ENCODE results near the gene YBX3.
A peak's percentile ranks its signal among the peaks of the same experiment; 100 is the strongest.

Gene YBX3

DNA sequence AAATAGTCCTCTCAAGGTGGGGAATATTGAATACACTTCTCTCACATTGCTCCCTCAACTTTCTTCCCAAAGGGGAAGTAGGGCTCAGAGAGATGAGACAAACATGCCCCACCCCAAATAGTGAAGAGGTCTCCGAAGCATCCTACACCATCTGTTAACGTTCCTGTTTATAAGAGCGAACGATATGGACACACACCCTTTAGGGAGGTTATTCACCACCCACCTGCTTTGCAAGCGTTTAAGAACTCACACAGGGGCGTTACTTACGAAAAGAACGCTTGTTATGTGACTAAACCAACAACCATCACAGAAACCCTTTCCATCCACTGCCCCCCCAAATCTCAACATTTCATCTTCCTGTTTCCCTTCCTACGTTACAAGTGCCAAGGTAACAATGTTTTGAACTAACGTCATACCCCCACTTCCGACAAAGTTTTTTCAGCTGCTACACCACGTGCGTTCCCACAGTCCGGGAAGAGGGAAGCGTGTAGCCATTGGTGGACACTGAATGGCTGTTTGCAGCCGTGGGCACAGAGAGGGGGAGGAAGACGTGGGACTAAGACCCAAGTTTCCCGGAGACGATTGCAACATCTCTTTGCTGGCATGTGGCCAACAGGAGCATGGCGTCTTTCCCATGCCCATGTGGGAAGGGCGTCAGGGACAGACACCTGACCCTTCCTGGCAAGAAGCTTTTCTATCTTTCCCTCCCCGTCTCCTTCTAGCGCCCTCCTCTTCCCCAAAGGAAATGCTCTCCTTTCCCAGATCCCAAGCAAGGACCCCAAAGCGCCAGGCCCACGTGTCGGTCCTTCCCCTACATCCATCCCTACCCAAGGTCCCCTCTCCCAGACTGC is 1.2 kb downstream of the YBX3 start:
- peak; percentile 71 for DNase-seq

DNA sequence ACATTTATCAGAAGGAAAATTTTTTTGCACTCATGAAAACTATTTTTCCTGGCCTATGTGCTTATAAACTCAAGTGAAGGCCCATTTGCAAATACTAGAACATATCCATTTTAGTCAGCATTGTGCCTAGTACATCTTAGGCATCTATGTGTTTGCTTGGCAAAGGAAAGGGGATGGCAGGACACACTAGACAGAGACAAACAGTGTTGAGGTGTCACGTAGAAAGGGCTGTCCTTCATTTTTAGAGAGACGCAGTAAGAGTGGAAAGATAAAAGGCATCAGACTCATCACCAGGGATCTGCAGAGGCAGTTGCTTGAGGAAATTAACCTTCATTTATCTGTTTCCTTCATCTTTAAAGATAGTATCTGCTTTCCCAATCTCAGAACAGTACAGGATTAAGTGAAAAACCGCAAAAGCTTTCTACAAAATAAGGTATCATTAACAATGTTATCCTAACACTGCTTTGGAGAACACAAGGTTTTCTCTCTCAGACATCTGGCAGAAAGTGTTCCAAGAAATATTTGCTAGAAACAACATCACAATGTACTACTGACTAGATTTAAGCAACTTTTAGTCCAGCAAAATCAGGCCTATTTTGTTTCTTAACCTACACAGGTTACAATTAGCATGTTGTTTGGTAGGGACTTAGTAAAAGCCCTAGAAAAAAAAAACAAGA is 2.0 kb downstream of the YBX3 start:
- DNase-seq: no peak

DNA sequence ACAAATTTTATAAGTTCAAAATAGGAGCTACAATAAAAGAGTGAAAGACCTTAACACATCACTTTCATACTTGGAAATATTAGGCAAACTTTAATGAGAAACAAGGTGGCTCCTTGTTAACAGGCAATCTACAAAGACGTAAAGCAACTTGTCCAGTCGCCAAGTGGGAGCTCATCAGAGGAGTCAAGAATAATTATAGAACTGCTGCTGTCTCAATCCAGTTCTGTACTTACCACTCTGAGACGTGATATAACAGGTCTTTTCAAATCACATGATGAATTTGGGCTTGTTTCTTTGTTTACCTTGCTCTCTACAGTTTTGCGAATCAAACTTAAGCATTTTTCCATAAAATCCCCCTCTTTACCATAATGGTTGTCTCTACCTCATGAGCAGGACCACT is 3.6 kb downstream of the YBX3 start:
- DNase-seq: peak; percentile 14

DNA sequence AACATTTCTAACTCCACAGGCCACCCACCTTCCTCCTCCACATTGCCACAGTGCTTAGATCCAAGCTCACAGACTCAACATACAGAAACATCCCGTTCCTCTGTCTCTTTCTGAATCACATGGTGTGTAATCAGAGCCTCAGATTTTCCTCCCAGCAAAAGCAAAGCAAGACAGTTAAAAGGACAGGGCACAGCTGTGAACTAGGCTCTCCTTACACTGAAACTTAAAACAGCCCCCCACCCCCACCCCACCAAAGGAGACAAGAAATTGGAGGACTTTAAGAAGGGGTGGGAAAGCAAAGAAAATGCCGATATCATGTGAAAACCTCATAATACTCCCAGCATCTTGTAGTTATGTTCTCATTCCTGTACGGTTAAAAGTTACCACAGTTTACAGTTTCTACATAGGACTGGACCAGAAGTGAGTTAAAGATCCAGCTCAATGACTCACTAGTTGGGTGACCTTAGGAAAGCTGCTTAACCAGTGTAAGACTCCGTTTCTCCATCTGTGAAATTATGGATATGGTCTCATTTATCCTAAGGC is 4.8 kb downstream of the YBX3 start:
- DNase-seq: no peak

DNA sequence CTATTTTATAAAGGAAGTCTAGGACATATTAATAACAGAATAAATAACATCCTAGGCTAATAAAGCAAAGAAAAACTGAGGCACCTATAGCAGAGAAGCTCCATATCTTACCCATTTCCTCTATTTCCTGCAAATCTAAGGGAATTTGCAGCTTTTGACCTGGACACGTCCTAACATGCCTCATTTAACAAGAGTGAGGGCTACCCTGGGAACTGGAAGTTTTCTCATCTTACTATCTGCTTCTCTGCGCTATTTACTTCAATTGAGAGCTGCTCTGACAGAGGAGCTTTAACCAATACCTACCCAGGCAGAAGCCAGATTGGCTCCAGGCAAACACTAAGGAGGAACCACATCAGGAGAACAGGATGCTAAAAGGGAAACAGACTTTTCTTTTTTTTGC is 5.7 kb downstream of the YBX3 start:
- DNase-seq: no peak

DNA sequence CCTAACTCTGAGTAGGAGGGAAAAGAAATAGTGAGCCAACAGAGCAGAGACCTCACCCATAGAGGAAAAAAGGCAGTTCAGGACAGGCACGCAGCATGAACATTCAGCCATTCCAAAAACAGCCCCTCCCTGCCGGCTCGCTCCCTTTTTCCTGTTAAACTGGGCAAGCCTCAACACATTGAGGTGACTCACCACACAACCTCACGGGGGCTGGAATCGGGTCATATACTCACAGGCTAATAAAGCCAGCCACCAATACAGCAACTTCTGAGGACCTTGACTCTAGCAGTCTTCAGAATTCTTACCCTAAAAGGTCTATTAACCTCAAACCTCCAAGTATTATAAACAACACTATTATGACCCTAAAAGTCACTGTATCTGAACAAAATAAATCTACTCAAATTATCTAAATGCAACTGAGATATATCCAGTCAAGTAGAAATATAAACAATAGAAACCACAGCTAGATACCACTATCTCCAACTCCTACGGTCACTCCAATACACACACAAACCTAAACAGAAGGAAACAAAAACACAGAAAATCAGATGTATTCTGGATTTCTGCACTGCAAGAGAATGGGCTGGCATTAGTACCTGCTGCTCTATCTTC is 6.3 kb downstream of the YBX3 start:
- peak; percentile 55 for DNase-seq

DNA sequence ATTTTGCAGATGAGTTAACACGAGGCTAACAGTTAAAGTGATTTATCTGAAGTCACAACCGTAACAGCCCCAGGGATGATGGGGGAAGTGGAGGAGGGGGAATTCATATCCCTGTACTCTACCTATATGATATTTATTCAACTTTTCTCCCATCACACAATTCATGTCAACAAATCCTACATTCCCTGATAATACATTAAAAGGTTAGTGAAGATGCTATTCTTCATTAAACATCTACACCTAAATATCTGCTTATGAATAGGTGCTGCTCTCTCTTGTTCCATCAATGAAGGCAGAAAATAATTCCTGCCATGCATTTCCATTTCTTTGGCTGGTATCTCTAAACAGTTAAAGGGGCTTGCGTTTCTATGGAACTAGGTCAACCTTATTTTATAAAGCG is 6.8 kb downstream of the YBX3 start:
- DNase-seq: no peak

DNA sequence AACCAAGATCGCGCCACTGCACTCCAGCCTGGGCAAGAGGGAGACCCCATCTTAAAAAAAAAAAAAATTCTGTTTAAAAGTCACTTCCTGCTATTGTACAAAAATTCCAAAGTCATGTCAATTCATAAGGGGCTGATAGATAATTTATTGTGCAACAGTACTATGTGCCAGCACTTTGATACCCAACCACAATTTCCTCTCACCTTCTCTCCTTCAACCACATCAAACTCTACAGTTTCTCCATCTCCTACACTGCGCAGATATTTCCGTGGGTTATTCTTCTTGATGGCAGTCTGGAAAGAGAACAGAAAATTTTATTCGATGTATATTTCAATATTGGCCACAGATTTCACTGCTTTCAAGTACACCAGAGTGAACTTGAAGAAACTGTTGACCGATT is 7.6 kb downstream of the YBX3 start:
- DNase-seq: no peak

DNA sequence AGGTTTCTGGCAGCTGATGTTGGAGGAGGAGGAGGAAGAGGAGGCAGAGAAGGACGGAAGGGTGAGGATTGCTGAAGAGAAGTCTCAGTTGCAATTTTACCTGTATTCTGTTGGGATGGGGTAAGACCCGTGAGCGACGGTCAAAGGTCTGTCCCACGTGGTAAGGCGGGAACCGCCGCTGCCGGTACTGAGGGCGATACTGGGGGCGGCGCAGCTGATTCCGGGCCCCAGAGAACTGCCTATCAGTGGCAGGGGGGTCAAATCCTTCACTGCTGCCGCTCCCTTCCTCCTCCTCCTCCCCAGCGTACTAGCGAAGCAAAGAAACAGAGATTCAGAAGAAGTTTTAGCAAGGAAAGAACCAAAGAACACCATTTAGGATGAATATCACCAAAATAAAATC is 13.3 kb downstream of the YBX3 start:
- DNase-seq: no peak

DNA sequence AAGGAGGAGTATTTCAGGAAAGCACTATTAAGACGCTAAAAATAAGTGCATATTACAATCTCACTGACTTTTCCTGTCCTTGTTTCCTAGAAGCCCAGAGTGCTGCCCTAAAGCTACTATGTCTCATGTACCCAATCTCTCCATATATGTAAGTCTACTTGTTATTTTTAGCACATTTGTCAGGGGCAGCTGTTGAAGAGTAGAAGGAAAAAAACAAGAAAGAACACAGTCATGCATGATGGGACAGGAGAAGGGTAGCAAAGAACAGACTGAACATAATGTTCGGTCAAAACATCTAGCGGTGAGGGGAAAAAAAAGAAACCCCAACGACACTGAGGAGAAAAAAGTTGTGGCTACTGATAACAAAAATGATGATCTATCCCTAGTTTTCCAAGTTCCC is 14.3 kb downstream of the YBX3 start:
- DNase-seq: no peak

DNA sequence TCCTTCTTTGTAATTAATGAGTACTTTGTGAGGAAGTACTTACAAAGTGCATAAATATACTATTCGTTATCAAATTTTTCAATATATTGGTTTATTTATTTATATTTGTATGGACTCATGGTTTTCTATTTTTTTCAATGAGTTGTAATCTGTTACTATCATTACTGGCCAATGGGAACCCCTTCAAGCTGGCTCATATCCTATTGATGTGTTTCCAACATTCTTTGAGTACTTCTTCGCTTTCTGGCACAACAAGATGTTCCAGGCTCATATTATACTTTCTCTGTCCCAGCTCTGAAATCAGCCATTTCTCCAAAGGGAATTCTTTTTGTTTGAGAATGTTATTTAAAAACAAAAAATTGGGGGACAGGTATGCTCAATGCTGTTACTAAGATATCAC is 17.5 kb downstream of the YBX3 start:
- no peak for DNase-seq

DNA sequence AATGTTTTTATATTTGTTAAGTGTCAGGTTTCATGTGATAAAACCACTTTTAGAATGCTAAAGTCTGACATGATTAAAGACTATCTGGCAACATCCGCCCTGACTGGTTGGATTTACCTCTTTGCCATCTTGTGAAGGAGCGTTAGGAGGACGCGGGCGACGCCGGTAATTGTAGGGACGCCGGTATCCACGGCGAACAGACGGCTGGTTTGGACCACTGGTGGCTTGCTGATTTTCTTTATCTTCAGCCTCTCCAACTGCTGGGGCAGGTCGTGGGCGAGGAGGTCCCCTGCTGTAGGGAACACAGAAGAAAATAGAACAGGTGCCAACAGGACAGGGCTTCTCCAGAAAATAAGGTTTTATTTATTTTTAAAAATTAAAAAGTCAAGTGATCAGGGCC is 21.3 kb downstream of the YBX3 start:
- no peak for DNase-seq

DNA sequence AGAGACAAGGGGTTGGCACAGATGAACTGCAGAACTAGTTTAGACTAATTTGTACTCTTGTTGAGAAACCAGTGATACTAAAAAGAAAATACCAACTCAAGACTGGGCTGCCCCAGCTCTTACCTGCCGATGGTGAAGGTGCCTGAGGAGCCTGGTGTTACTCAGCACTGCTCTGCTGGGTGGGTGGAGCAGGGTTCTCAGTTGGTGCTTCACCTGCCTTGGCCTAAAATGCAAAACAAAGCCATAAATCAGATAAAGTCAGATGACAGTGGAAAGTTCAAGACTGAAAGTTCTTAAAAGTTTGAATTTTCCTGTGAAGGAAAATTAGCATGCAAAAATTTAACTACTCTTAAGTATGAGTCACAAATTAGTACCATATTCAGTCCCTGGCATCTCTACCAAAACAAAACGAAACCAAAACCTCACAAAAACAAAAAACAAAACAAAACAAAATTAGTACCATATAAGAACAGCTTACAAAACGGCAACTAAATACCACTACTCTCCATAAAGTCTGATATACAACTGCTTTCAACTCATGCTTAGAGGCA is 21.9 kb downstream of the YBX3 start:
- no peak for DNase-seq

DNA sequence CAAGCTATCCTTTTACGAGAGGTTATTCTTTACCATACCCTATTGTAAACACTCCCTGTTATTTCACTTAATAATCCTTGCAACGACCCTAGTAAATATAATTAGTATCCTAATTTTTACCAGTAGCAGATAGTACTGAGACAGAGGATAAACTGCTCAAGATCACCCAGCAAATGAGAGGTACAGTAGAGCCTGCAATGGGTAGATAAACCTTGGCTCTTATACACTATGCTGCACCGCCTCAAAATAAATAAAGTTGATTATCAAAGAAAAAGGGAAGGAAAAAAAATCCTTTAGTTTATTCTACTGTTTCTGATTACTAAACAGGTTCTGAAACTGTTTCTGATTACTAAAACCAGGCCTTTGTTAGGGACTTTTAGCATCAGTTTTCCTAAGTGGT is 22.5 kb downstream of the YBX3 start:
- no peak for DNase-seq

DNA sequence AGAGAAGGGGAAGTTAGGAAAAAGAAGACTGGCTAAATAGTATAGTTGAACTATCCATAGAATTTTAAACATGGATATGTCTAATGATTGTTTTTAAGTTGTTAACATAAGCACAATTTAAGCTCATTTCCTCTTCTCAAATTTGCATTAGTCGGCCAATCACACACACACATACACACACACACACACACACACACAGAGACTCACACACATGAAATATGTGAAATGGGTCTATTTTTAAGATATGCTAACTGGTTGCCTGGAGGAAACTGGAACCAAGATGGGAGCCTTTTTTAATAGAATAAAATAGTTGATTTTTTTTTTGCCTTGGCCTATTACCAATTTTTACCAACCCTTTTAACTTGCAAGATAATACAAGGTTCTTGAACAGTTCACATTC is 25.3 kb downstream of the YBX3 start:
- DNase-seq: no peak

DNA sequence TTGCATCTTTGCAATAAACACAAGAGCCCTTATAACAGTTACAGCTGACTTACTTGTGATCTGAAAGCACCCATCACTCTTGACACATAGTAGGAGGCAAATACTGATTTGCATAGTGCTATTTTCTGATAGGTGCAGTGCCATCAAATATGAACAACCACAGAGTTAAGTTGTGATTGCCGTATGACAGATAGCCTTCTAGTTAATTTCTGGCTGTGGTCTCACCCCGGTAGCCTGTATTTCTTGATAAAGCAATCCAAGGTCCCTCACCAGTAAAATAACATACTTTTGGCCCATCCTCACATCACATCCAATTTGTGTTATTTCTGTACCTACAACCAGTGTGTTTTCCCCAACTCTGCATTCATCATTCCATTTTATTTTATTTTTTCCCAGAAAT is 26.0 kb downstream of the YBX3 start:
- no peak for DNase-seq

DNA sequence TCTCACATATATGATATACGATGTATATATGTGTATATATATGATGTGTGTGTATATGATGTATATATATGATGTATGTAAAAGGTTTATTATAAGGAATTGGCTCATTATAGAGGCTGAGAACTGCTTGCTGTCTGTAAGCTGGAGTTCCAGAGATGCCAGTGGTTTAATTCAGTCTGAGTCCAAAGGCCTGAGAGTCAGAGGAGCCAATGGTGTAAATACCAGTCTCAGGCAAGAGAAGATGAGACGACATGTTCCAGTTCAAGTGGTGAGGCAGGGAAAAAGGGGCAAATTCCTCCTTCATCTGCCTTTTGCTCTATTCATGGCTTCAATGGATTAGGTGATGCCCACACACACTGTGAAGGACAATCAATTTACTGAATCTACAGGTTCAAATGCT is 32.2 kb downstream of the YBX3 start:
- DNase-seq: no peak

DNA sequence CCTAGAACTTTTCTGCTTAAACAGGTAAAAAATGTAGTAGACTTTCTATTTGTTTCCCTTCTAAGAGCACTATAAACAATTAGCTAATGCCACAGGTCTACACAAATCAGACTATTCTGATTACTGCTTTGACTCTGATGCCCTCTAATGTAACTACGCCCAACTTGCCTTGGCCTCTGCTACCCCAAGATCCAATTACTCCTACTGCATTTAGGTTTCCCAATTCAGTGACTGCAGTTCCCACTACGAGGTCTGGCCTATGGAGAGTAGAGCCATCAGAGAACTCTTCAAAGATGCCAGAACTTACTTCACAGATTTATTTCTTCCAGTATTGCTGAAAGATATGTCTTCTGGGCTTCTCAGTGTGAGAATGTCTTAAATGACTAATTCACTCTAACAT is 34.0 kb downstream of the YBX3 start:
- no peak for DNase-seq

DNA sequence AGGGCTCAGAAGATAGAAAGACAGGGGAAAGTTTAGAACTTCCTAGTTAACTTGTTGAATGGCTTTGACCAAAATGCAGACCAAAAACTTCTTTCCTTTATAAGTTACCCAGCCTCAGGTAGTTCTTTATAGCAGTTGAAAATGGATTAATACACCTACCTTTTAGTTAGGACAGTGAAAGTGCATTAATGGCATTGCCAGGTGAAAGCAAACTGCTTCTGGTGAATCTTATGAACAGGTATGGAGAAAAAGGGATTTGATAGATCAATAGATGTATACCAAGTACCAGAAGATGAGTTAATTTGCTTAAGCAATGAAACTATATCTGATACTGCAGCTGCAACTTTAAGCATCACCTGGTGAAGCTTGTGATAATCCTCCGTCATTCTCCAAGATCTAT is 35.1 kb downstream of the YBX3 start:
- DNase-seq: no peak

DNA sequence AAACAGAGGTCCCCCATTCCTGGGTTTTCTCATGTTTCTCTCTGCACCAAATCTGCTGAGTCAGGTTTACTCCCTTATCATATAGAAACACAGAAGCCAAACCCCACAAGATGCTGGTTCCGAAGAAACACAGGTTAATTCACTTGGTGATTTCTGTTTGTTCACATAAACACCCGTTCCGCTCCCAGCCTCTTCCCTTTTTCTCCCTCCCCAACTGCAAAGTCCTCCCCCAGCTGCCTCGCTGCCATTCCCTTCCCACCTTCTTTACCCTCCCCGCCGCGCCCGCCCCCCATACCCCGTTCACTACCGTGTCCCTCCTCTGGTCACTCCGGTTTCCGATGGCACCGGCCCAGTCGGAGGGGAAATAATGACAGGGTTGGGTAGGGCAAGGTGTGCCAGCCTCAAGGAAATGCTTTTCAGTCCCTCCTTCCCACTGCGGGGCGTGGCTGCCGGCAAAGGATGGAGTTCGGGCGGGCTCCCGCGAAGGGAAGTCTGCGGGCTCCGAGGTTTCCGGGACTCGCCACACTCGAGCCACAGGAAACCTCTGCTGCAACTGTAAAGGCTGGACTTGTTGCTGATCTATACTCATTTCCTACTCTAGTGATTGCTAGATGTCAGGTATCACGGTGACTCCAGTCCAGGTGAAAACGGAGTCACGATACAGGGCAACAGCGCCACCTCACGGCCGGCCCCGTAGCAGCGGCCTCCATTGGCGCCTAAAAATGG is 49.3 kb downstream of the YBX3 start, which contains the start of gene STYK1:
Gene STYK1 (minus strand): TSS at position 394 of the 726 bp plus-strand sequence. CDS start 39,434 bp downstream, outside the sequence.
- peak; percentile 93 for DNase-seq

DNA sequence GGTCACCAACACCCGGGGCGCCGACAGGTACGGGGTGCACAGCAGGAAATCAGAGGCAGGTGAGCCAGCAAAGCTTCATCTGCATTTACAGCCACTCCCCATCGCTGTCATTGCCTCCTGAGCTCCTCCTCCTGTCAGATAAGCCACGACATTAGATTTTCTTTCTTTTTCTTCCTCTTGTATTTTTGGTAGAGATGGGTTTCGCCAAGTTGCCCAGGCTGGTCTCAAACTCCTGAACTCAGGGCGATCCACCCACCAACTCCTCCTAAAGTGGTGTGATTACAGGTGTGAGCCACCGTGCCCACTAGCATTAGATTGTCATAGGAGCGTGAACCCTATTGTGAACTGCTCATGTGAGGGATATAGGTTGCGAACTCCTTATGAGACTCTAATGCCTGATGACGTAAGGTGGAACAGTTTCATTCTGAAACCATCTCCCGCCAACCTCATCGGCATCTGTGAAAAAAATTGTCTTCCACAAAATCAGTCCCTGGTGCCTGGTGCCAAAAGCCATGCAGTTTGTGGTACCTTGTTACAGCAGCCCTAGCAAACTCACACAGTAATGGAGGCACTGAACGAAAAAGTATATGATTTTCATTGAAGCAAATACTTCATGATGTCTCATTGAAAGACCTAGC is 50.8 kb downstream of the YBX3 start:
- no peak for DNase-seq

DNA sequence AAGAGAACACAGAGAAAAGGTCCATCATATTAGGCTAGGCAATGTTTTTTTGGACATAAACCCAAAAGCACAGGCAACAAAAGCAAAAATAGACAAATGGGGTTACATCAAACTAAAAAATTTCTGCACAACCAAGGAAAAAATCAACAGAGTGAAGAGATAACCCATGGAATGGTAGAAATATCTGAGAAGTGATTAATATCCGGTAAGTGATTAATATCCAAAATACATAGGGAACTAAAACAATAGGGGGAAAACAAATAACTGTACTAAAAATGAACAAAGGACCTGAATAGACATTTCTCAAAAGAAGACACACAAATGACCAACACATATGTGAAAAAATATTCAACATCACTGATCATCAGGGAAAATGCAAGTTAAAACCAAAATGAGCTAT is 53.6 kb downstream of the YBX3 start:
- no peak for DNase-seq

Measured in NCI-H1105 (cell line).